Measurements from ENCODE around the gene DOCK8. TPM values are rescaled to one million over a fixed set of nuclear protein-coding genes. Genes with fewer than 3 reads are reported as not detected.

The DOCK8 gene
- total and polyA plus RNA-seq, 2 experiments from 2014 or later: 0.94 to 1.2 TPM

DNA sequence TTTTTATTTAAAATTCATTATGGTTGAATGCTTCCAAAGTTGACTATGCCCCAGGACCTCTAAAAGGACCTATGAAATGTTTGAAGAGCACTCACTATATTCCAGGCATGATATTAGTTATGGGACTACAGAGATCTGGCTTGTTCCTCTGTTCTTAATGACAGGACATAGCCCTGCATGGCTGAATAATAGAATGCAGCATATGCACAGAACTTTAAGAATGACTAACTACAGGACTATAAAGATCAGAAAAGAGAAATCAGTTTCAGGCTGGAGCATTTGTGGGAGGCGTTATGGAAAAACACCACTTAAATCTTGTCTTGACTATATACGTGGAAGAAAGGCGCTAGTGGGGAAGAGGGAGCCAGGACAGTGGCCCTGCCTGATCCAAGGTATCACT, 239.2 kb downstream of the DOCK8 start:
- TF ChIP-seq STAT1 (IDR thresholded peaks at IDR 0.05; ENCODE audit: unreplicated experiment) (no peak), NANOG (IDR thresholded peaks at IDR 0.05; ENCODE audit: borderline replicate concordance) (no peak), EZH2phosphoT487 (IDR thresholded peaks at IDR 0.05; ENCODE audit: unreplicated experiment) (no peak), JUNB (IDR thresholded peaks at IDR 0.05; ENCODE audit: unreplicated experiment) (no peak), CREB1 (CRISPR knock-in tag; IDR thresholded peaks at IDR 0.05; ENCODE audit: low read depth) (no peak), EZH2 (IDR thresholded peaks at IDR 0.05; ENCODE audit: low read depth, unreplicated experiment) (no peak)
- TF ChIP-seq, protein P1, sequence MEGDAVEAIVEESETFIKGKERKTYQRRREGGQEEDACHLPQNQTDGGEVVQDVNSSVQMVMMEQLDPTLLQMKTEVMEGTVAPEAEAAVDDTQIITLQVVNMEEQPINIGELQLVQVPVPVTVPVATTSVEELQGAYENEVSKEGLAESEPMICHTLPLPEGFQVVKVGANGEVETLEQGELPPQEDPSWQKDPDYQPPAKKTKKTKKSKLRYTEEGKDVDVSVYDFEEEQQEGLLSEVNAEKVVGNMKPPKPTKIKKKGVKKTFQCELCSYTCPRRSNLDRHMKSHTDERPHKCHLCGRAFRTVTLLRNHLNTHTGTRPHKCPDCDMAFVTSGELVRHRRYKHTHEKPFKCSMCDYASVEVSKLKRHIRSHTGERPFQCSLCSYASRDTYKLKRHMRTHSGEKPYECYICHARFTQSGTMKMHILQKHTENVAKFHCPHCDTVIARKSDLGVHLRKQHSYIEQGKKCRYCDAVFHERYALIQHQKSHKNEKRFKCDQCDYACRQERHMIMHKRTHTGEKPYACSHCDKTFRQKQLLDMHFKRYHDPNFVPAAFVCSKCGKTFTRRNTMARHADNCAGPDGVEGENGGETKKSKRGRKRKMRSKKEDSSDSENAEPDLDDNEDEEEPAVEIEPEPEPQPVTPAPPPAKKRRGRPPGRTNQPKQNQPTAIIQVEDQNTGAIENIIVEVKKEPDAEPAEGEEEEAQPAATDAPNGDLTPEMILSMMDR (conservative IDR thresholded peaks at IDR 0.05; ENCODE audit: low read depth in 2 of 2): no peak
- ATAC-seq (no peak), DNase-seq (ENCODE audit: low spot score) (no peak)
- Histone ChIP-seq H3K9me2 (ENCODE audit: insufficient read depth) (no peaks in the 10 kb centered on the region; the same call in 1 of the 2 replicates), H3K79me2 (replicated peaks; ENCODE audit: insufficient read depth) (no peaks in the 10 kb centered on the region), H3K36me3 (ENCODE audit: insufficient read depth) (no peaks in the 10 kb centered on the region), H3K4me2 (no peak overlapping the region), H3K4me3 (no peak overlapping the region), H3K4me1 (ENCODE audit: insufficient read depth) (no peaks in the 10 kb centered on the region), H3F3A (replicated peaks; ENCODE audit: low read depth) (no peaks in the 10 kb centered on the region), H3K27ac (ENCODE audit: low read depth) (no peak overlapping the region), H2AFZ (no peak overlapping the region), H4K20me1 (replicated peaks; ENCODE audit: insufficient read depth) (no peaks in the 10 kb centered on the region), H3K27me3 (ENCODE audit: insufficient read depth) (no peaks in the 10 kb centered on the region)
- H3K36me3 Mint-ChIP-seq (ENCODE audit: low read depth): no peaks in the 10 kb centered on the region
- no peaks in the 10 kb centered on the region for H3K9me3 Mint-ChIP-seq
- no peaks in the 10 kb centered on the region for H3K27me3 Mint-ChIP-seq (ENCODE audit: insufficient read depth, low read depth, poor library complexity)
- no peak overlapping the region for H3K4me3 Mint-ChIP-seq
- H3K4me1 Mint-ChIP-seq: no peaks in the 10 kb centered on the region
- no peak overlapping the region for H3K27ac Mint-ChIP-seq

DNA sequence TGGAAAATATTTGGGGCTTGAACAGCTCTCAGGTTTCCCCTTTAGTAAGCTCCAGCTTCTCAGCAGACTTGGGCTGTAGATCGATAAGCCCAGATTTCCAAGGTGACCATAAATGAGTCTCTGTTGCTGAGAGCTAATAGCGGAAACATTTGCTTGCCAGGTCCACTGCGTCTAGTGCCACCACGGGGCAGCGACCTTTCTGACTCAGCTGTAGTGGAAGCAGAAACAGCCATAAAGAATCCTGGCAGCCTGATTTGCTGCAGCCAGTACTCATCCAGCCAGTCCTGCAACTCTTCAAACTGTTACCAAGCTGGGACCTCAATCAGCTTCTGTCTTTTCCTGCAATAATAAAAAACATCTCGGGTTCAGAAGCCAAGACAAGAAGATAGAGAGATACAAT, 241.7 kb downstream of the DOCK8 start:
- H2AFZ ChIP-seq: no peak overlapping the region
- H3K9me2 ChIP-seq (ENCODE audit: insufficient read depth): no peaks in the 10 kb centered on the region
- no peaks in the 10 kb centered on the region for H4K20me1 ChIP-seq (replicated peaks; ENCODE audit: insufficient read depth)
- no peaks in the 10 kb centered on the region for H3K36me3 ChIP-seq (ENCODE audit: insufficient read depth)
- H3K4me1 ChIP-seq (ENCODE audit: insufficient read depth): no peaks in the 10 kb centered on the region
- Mint-ChIP-seq H3K27me3 (ENCODE audit: insufficient read depth, low read depth, poor library complexity) (no peaks in the 10 kb centered on the region), H3K9me3 (no peaks in the 10 kb centered on the region), H3K4me3 (no peak overlapping the region), H3K27ac (no peak overlapping the region), H3K4me1 (peaks cover 4% of the 10 kb centered on the region; the same call in 2 of the 3 replicates), H3K36me3 (ENCODE audit: low read depth) (no peaks in the 10 kb centered on the region)
- H3K27ac ChIP-seq (ENCODE audit: low read depth): no peak overlapping the region
- no peak overlapping the region for H3K4me3 ChIP-seq
- no peaks in the 10 kb centered on the region for H3K27me3 ChIP-seq (ENCODE audit: insufficient read depth)
- H3F3A ChIP-seq (replicated peaks; ENCODE audit: low read depth): no peaks in the 10 kb centered on the region
- no peak for DNase-seq (ENCODE audit: low spot score)
- ATAC-seq: no peak
- no peaks in the 10 kb centered on the region for H3K79me2 ChIP-seq (replicated peaks; ENCODE audit: insufficient read depth)
- H3K4me2 ChIP-seq: no peak overlapping the region
- no peak for TF ChIP-seq CREB1 (CRISPR knock-in tag; IDR thresholded peaks at IDR 0.05; ENCODE audit: low read depth)
- TF ChIP-seq, protein P1 (conservative IDR thresholded peaks at IDR 0.05; ENCODE audit: low read depth in 2 of 2): no peak
- TF ChIP-seq STAT1 (IDR thresholded peaks at IDR 0.05; ENCODE audit: unreplicated experiment): no peak
- TF ChIP-seq ZNF331 (CRISPR knock-in tag; IDR thresholded peaks at IDR 0.05; ENCODE audit: low read depth): no peak
- TF ChIP-seq EZH2 (IDR thresholded peaks at IDR 0.05; ENCODE audit: low read depth, unreplicated experiment): no peak
- TF ChIP-seq JUNB (IDR thresholded peaks at IDR 0.05; ENCODE audit: unreplicated experiment): no peak
- TF ChIP-seq ZNF114 (CRISPR knock-in tag; IDR thresholded peaks at IDR 0.05): no peak
- no peak for TF ChIP-seq POLR2AphosphoS5 (IDR thresholded peaks at IDR 0.05; ENCODE audit: low read depth)
- TF ChIP-seq, protein P2, sequence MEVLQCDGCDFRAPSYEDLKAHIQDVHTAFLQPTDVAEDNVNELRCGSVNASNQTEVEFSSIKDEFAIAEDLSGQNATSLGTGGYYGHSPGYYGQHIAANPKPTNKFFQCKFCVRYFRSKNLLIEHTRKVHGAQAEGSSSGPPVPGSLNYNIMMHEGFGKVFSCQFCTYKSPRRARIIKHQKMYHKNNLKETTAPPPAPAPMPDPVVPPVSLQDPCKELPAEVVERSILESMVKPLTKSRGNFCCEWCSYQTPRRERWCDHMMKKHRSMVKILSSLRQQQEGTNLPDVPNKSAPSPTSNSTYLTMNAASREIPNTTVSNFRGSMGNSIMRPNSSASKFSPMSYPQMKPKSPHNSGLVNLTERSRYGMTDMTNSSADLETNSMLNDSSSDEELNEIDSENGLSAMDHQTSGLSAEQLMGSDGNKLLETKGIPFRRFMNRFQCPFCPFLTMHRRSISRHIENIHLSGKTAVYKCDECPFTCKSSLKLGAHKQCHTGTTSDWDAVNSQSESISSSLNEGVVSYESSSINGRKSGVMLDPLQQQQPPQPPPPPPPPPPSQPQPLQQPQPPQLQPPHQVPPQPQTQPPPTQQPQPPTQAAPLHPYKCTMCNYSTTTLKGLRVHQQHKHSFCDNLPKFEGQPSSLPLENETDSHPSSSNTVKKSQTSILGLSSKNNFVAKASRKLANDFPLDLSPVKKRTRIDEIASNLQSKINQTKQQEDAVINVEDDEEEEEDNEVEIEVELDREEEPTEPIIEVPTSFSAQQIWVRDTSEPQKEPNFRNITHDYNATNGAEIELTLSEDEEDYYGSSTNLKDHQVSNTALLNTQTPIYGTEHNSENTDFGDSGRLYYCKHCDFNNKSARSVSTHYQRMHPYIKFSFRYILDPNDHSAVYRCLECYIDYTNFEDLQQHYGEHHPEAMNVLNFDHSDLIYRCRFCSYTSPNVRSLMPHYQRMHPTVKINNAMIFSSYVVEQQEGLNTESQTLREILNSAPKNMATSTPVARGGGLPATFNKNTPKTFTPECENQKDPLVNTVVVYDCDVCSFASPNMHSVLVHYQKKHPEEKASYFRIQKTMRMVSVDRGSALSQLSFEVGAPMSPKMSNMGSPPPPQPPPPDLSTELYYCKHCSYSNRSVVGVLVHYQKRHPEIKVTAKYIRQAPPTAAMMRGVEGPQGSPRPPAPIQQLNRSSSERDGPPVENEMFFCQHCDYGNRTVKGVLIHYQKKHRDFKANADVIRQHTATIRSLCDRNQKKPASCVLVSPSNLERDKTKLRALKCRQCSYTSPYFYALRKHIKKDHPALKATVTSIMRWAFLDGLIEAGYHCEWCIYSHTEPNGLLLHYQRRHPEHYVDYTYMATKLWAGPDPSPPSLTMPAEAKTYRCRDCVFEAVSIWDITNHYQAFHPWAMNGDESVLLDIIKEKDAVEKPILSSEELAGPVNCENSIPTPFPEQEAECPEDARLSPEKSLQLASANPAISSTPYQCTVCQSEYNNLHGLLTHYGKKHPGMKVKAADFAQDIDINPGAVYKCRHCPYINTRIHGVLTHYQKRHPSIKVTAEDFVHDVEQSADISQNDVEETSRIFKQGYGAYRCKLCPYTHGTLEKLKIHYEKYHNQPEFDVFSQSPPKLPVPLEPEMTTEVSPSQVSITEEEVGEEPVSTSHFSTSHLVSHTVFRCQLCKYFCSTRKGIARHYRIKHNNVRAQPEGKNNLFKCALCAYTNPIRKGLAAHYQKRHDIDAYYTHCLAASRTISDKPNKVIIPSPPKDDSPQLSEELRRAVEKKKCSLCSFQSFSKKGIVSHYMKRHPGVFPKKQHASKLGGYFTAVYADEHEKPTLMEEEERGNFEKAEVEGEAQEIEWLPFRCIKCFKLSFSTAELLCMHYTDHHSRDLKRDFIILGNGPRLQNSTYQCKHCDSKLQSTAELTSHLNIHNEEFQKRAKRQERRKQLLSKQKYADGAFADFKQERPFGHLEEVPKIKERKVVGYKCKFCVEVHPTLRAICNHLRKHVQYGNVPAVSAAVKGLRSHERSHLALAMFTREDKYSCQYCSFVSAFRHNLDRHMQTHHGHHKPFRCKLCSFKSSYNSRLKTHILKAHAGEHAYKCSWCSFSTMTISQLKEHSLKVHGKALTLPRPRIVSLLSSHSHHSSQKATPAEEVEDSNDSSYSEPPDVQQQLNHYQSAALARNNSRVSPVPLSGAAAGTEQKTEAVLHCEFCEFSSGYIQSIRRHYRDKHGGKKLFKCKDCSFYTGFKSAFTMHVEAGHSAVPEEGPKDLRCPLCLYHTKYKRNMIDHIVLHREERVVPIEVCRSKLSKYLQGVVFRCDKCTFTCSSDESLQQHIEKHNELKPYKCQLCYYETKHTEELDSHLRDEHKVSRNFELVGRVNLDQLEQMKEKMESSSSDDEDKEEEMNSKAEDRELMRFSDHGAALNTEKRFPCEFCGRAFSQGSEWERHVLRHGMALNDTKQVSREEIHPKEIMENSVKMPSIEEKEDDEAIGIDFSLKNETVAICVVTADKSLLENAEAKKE (CRISPR knock-in tag; IDR thresholded peaks at IDR 0.05): no peak
- no peak for TF ChIP-seq NANOG (IDR thresholded peaks at IDR 0.05; ENCODE audit: borderline replicate concordance)

Measured in GM23338 (cell line).